ENCODE measurements around the gene RELN. TPM values are rescaled to one million over a fixed set of nuclear protein-coding genes. Genes with fewer than 3 reads are reported as not detected.

RELN gene
- total and polyA plus RNA-seq, 2 donors (not counting 1 experiment from before 2014, with no cell fraction given): 0.33 to 31.8 TPM

DNA sequence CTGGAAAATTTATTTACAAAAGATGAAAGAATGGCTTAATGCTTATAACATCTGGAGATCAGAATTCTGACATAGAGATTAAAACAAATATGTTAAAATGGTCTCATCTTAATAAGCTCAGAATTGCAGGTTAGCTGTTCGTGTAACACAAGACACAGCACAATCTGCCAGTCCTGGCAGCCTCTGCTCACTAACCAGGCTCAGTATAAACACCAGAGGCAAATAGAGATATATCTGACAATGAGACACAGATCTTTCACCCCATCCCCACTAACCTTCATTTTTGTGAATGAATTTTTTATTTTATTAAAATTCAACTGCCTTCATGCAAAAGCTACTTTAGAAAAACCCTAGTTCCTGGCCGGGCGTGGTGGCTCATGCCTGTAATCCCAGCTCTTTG lies 51.8 kb downstream of the RELN start:
- H3K4me2 ChIP-seq (ENCODE audit: extremely low read depth, insufficient read depth, low read length): no peak overlapping the region
- H2AFZ ChIP-seq (ENCODE audit: low read length): no peak overlapping the region
- no peak for DNase-seq (ENCODE audit: low read depth in 2 of 2)
- no peaks in the 10 kb centered on the region for H4K20me1 ChIP-seq (ENCODE audit: control insufficient read depth, extremely low read depth, insufficient read depth, low read length)
- H3K4me3 ChIP-seq (replicated peaks in 1 of 4; ENCODE audit: control extremely low read depth in 1 of 4, insufficient read depth in 1 of 4, low read depth in 3 of 4, low read length in 4 of 4): no peak overlapping the region
- TF ChIP-seq CTCF (conservative IDR thresholded peaks at IDR 0.05 in 1 of 2, IDR thresholded peaks at IDR 0.05 in 1 of 2; ENCODE audit: low read depth in 1 of 2, low read length in 2 of 2) (no peak), EZH2 (IDR thresholded peaks at IDR 0.05; ENCODE audit: low read length, missing control alignments) (no peak)
- no peak overlapping the region for H3K9ac ChIP-seq (ENCODE audit: insufficient read depth, low read length)
- no peaks in the 10 kb centered on the region for H3K9me3 ChIP-seq (ENCODE audit: control insufficient read depth, insufficient read depth, low read depth, low read length)
- H3K4me1 ChIP-seq (ENCODE audit: control insufficient read depth, extremely low read depth, insufficient read depth, low read length): no peaks in the 10 kb centered on the region
- no peaks in the 10 kb centered on the region for H3K36me3 ChIP-seq (ENCODE audit: control insufficient read depth, insufficient read depth, low read length)
- H3K27me3 ChIP-seq (ENCODE audit: control insufficient read depth, insufficient read depth, low read length): no peaks in the 10 kb centered on the region
- H3K27ac ChIP-seq (ENCODE audit: insufficient read depth, low read length): no peak overlapping the region
- no peaks in the 10 kb centered on the region for H3K79me2 ChIP-seq (ENCODE audit: control insufficient read depth, insufficient read depth, low read length)

- H4K20me1 ChIP-seq (ENCODE audit: control insufficient read depth, extremely low read depth, insufficient read depth, low read length): no peaks in the 10 kb centered on the region
- H3K27me3 ChIP-seq (ENCODE audit: control insufficient read depth, insufficient read depth, low read length): no peaks in the 10 kb centered on the region
- no peak overlapping the region for H3K27ac ChIP-seq (ENCODE audit: insufficient read depth, low read length)
- H3K79me2 ChIP-seq (ENCODE audit: control insufficient read depth, insufficient read depth, low read length): no peaks in the 10 kb centered on the region
- no peak overlapping the region for H3K9ac ChIP-seq (ENCODE audit: insufficient read depth, low read length)
- no peak for DNase-seq (ENCODE audit: low read depth in 2 of 2)
- no peak overlapping the region for H2AFZ ChIP-seq (ENCODE audit: low read length)
- TF ChIP-seq EZH2 (IDR thresholded peaks at IDR 0.05; ENCODE audit: low read length, missing control alignments) (no peak), CTCF (conservative IDR thresholded peaks at IDR 0.05 in 1 of 2, IDR thresholded peaks at IDR 0.05 in 1 of 2; ENCODE audit: low read depth in 1 of 2, low read length in 2 of 2) (no peak)
- no peaks in the 10 kb centered on the region for H3K9me3 ChIP-seq (ENCODE audit: control insufficient read depth, insufficient read depth, low read depth, low read length)
- no peaks in the 10 kb centered on the region for H3K4me1 ChIP-seq (ENCODE audit: control insufficient read depth, extremely low read depth, insufficient read depth, low read length)
- no peak overlapping the region for H3K4me2 ChIP-seq (ENCODE audit: extremely low read depth, insufficient read depth, low read length)
- no peaks in the 10 kb centered on the region for H3K36me3 ChIP-seq (ENCODE audit: control insufficient read depth, insufficient read depth, low read length)
- H3K4me3 ChIP-seq (replicated peaks in 1 of 4; ENCODE audit: control extremely low read depth in 1 of 4, insufficient read depth in 1 of 4, low read depth in 3 of 4, low read length in 4 of 4): no peak overlapping the region
These were observed 52.9 kb downstream of the RELN start for GRCh38 chr7:103936558-103936957.

DNA sequence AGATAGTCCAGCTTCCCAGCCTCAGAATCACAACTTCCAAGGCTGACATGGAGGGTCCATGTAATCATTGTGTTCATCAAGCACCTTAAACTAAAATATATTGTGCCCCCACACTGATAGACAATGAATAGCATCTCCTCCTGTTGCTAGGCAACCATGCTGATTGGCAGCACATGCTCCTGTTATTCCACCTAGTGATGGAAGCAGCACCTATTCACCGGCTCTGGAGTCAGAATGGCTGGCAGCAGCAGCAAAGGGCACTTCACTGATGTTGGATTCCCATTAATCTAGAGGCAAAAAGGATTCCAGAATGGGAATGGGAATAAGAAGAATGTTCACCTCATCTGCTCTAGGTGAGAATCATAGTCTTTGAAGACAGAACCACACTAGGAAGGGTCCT lies 55.0 kb downstream of the RELN start:
- no peak overlapping the region for H3K4me2 ChIP-seq (ENCODE audit: extremely low read depth, insufficient read depth, low read length)
- DNase-seq (ENCODE audit: low read depth in 2 of 2): no peak
- H3K9me3 ChIP-seq (ENCODE audit: control insufficient read depth, insufficient read depth, low read depth, low read length): no peaks in the 10 kb centered on the region
- no peaks in the 10 kb centered on the region for H3K4me1 ChIP-seq (ENCODE audit: control insufficient read depth, extremely low read depth, insufficient read depth, low read length)
- no peaks in the 10 kb centered on the region for H3K79me2 ChIP-seq (ENCODE audit: control insufficient read depth, insufficient read depth, low read length)
- H3K27me3 ChIP-seq (ENCODE audit: control insufficient read depth, insufficient read depth, low read length): no peaks in the 10 kb centered on the region
- H3K4me3 ChIP-seq (replicated peaks in 1 of 4; ENCODE audit: control extremely low read depth in 1 of 4, insufficient read depth in 1 of 4, low read depth in 3 of 4, low read length in 4 of 4): no peak overlapping the region
- no peak overlapping the region for H3K9ac ChIP-seq (ENCODE audit: insufficient read depth, low read length)
- no peaks in the 10 kb centered on the region for H3K36me3 ChIP-seq (ENCODE audit: control insufficient read depth, insufficient read depth, low read length)
- TF ChIP-seq CTCF (conservative IDR thresholded peaks at IDR 0.05 in 1 of 2, IDR thresholded peaks at IDR 0.05 in 1 of 2; ENCODE audit: low read depth in 1 of 2, low read length in 2 of 2) (no peak), EZH2 (IDR thresholded peaks at IDR 0.05; ENCODE audit: low read length, missing control alignments) (no peak)
- no peak overlapping the region for H3K27ac ChIP-seq (ENCODE audit: insufficient read depth, low read length)
- H2AFZ ChIP-seq (ENCODE audit: low read length): no peak overlapping the region
- no peaks in the 10 kb centered on the region for H4K20me1 ChIP-seq (ENCODE audit: control insufficient read depth, extremely low read depth, insufficient read depth, low read length)

Measured in fibroblast of lung (primary cell).